GM12864 (cell line): Measurements from ENCODE around the gene PSD.

Experiments
- DNase-seq: peaks from one replicate; pipeline ENCODE4 v3.0.0-alpha.2; 2011; ENCODE audit warnings: low read depth
- H3K4me3 ChIP-seq: 2 replicates; pipeline ENCODE4 v1.5.1; 2011; ENCODE audit warnings: mild to moderate bottlenecking, low read depth, low read length, control low read depth
- TF ChIP-seq, protein P1 (sequence below): IDR thresholded peaks from 2 replicates; pipeline ENCODE4 v1.5.1; 2011; ENCODE audit warnings: low read depth, mild to moderate bottlenecking, moderate library complexity, low read length, control low read depth, inconsistent platforms; ENCODE audit errors: missing control alignments

The PSD gene

GRCh38 chr10:102438374-102438773 is 19.8 kb upstream of the PSD start:
- DNase-seq = no peak
- TF ChIP-seq, protein P1, sequence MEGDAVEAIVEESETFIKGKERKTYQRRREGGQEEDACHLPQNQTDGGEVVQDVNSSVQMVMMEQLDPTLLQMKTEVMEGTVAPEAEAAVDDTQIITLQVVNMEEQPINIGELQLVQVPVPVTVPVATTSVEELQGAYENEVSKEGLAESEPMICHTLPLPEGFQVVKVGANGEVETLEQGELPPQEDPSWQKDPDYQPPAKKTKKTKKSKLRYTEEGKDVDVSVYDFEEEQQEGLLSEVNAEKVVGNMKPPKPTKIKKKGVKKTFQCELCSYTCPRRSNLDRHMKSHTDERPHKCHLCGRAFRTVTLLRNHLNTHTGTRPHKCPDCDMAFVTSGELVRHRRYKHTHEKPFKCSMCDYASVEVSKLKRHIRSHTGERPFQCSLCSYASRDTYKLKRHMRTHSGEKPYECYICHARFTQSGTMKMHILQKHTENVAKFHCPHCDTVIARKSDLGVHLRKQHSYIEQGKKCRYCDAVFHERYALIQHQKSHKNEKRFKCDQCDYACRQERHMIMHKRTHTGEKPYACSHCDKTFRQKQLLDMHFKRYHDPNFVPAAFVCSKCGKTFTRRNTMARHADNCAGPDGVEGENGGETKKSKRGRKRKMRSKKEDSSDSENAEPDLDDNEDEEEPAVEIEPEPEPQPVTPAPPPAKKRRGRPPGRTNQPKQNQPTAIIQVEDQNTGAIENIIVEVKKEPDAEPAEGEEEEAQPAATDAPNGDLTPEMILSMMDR = no peak
- no peak overlapping the region for H3K4me3 ChIP-seq

GRCh38 chr10:102437515-102437914 is 18.9 kb upstream of the PSD start:
- H3K4me3 ChIP-seq = no peak overlapping the region
- TF ChIP-seq, protein P1 = no peak
- no peak for DNase-seq

GRCh38 chr10:102436312-102436711 is 17.7 kb upstream of the PSD start:
- peak overlapping the region; percentile 0 for H3K4me3 ChIP-seq
- no peak for DNase-seq
- TF ChIP-seq, protein P1 = no peak

DNA sequence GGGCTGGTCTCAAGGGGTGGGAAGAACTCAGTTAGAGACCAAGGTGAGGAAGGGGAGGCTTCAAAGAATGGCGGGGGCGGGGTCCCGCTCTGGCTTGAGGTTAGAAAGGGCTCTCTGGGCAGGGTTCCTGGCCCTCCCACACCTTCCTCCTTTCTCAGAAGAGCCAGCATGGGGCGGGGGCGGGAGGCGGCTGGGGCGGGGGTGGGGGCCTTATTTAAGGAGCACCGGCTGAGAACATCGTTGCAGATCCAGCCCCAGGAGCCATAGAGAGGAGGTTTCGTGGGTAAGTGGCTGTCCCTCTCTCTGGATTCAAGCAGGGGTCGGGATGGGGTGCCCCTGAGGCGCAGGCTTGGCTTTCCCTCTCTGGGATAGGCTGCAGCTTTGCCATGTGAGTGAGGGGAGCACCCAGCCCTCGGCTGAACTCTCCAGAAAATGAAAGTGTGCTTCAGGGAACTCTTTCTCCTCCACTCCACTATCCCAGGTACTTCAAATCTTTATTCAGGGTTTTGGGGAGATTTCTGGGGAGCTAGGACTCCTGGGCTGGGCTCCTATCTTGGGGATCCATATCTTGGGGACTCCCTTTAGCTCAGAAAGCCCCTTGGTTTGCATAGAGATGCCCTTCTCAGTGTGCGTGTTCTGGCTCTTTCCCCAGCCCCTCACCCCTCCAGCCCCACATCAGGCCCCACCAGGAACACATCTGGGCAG is 17.1 kb upstream of the PSD start:
- DNase-seq = no peak
- H3K4me3 ChIP-seq = peak overlapping the region; percentile 47
- TF ChIP-seq, protein P1 = no peak

DNA sequence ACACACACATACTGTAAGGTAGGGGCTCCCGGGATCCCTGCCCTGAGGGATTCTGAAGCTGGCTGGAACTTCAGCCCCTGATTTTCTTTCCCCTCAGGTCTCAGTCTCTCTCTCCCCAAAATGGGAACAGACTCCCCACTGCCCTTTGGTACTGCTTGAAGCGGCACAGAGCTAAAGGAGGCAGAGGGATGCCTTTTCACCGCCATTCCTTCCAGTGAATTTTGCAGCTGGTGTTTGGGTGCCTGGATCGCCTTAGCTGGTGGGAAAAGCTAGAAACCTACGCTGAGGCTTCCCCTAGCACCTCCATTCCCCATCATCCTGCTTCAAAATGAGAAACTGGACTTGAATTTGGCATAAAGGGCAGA is 16.5 kb upstream of the PSD start:
- TF ChIP-seq, protein P1 = no peak
- no peak for DNase-seq
- H3K4me3 ChIP-seq = no peak overlapping the region

- TF ChIP-seq, protein P1 = no peak
- DNase-seq = no peak
- H3K4me3 ChIP-seq = no peak overlapping the region
These were observed 16.0 kb upstream of the PSD start for GRCh38 chr10:102434394-102435132.

DNA sequence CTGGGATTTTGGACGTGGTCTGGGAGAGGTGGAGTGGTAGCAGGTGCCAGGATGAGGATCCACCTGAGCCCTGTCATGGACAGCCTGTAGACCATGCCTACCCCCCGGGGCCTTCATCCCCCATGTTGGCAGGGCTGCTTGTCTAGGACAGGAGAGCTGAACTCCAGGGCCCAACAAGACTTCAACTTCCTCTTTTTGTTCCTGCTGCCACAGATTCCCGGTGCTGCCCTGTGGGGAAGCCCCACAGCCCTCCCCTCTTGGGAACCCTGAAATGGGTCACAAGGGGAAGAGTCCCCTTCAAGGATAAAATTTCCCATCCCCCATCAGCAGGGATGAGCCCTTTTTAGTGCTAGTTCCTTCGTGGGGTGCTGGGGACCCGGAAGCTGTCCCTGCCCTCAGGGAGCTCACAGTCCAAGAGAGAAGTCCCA is 15.0 kb upstream of the PSD start:
- TF ChIP-seq, protein P1 = no peak
- no peak overlapping the region for H3K4me3 ChIP-seq
- no peak for DNase-seq
